Measurements from ENCODE around the gene TMEM255B. TPM values are rescaled to one million over a fixed set of nuclear protein-coding genes. Genes with fewer than 3 reads are reported as not detected.

TMEM255B gene
- total RNA-seq, 2 donors from 2014 or later = 3.0 to 4.2 TPM

- H3K27me3 ChIP-seq = no peaks in the 10 kb centered on the region
- no peak overlapping the region for H3K27ac ChIP-seq
- H3K9me3 ChIP-seq = no peaks in the 10 kb centered on the region
- TF ChIP-seq CTCF (IDR thresholded peaks at IDR 0.05) = no peak
- H3K4me3 ChIP-seq = no peak overlapping the region
- H3K4me1 ChIP-seq = peaks cover 19% of the 10 kb centered on the region
- no peaks in the 10 kb centered on the region for H3K36me3 ChIP-seq
- intact Hi-C loops (cut with DNase I) = no loop called here
- no peak overlapping the region for H3K9ac ChIP-seq (ENCODE audit: low read depth in 2 of 2, low read length in 2 of 2)
- DNase-seq = no peak
Observed at GRCh38 chr13:113843063-113843654, 84.1 kb downstream of the TMEM255B start.

- TF ChIP-seq CTCF (IDR thresholded peaks at IDR 0.05) = no peak
- Histone ChIP-seq H3K27me3 (no peaks in the 10 kb centered on the region), H3K27ac (no peak overlapping the region), H3K36me3 (no peaks in the 10 kb centered on the region), H3K9ac (ENCODE audit: low read depth in 2 of 2, low read length in 2 of 2) (no peak overlapping the region), H3K4me3 (no peak overlapping the region), H3K9me3 (no peaks in the 10 kb centered on the region), H3K4me1 (peaks cover 21% of the 10 kb centered on the region)
- DNase-seq = no peak
- intact Hi-C loops (cut with DNase I) = no loop called here
Observed at GRCh38 chr13:113843864-113844556, 85.0 kb downstream of the TMEM255B start.

- H3K36me3 ChIP-seq = no peaks in the 10 kb centered on the region
- no peak overlapping the region for H3K27ac ChIP-seq
Observed at GRCh38 chr13:113845055-113845454, 86.0 kb downstream of the TMEM255B start.

GRCh38 chr13:113845723-113846635, 87.0 kb downstream of the TMEM255B start:
- intact Hi-C loops (cut with DNase I) = no loop called here
- no peak overlapping the region for H3K27ac ChIP-seq
- H3K36me3 ChIP-seq = no peaks in the 10 kb centered on the region
- DNase-seq = no peak
- H3K4me1 ChIP-seq = peaks cover 13% of the 10 kb centered on the region
- H3K4me3 ChIP-seq = no peak overlapping the region
- H3K27me3 ChIP-seq = no peaks in the 10 kb centered on the region
- no peak for TF ChIP-seq CTCF (IDR thresholded peaks at IDR 0.05)
- H3K9ac ChIP-seq (ENCODE audit: low read depth in 2 of 2, low read length in 2 of 2) = no peak overlapping the region
- H3K9me3 ChIP-seq = no peaks in the 10 kb centered on the region

More at GRCh38 chr13:113845055-113845454, 86.0 kb downstream of the TMEM255B start:
- no peak for DNase-seq
- Histone ChIP-seq H3K4me3 (no peak overlapping the region), H3K9me3 (no peaks in the 10 kb centered on the region), H3K27me3 (no peaks in the 10 kb centered on the region), H3K9ac (ENCODE audit: low read depth in 2 of 2, low read length in 2 of 2) (no peak overlapping the region), H3K4me1 (peaks cover 20% of the 10 kb centered on the region)
- intact Hi-C loops (cut with DNase I) = no loop called here
- no peak for TF ChIP-seq CTCF (IDR thresholded peaks at IDR 0.05)

GRCh38 chr13:113846636-113847318, 87.8 kb downstream of the TMEM255B start:
- no peak overlapping the region for H3K4me3 ChIP-seq
- no peak for TF ChIP-seq CTCF (IDR thresholded peaks at IDR 0.05)
- no peak for DNase-seq
- no peak overlapping the region for H3K27ac ChIP-seq
- H3K9me3 ChIP-seq = no peaks in the 10 kb centered on the region
- intact Hi-C loops (cut with DNase I) = no loop called here
- no peaks in the 10 kb centered on the region for H3K36me3 ChIP-seq
- no peaks in the 10 kb centered on the region for H3K27me3 ChIP-seq
- peaks cover 11% of the 10 kb centered on the region for H3K4me1 ChIP-seq
- H3K9ac ChIP-seq (ENCODE audit: low read depth in 2 of 2, low read length in 2 of 2) = no peak overlapping the region
